GM10248 (cell line): ENCODE measurements around the gene WIZ.

Experiments
- CTCF ChIA-PET: fragments of 300-600 bp; sonication (Branson Sonifier 250); formaldehyde crosslinking; extraction: SDS; loops from one replicate; lab custom pipeline; 2021; ENCODE audit warnings: antibody characterized with exemption; lab: Yijun Ruan, JAX
- POLR2A ChIA-PET: fragments of 350-650 bp; sonication (Branson Sonifier 250); formaldehyde crosslinking; extraction: SDS; loops from one replicate; lab custom pipeline; 2020; ENCODE audit warnings: antibody characterized with exemption; lab: Yijun Ruan, JAX
- DNase-seq: peaks from one replicate; pipeline ENCODE4 v3.0.0; 2012; ENCODE audit errors: extremely low spot score
- TF ChIP-seq, protein P1 (sequence below): IDR thresholded peaks from 2 replicates; pipeline ENCODE4 v1.5.1; 2012; ENCODE audit warnings: mild to moderate bottlenecking, low read depth; ENCODE audit errors: extremely low read depth, missing control alignments, control extremely low read depth

WIZ gene

DNA sequence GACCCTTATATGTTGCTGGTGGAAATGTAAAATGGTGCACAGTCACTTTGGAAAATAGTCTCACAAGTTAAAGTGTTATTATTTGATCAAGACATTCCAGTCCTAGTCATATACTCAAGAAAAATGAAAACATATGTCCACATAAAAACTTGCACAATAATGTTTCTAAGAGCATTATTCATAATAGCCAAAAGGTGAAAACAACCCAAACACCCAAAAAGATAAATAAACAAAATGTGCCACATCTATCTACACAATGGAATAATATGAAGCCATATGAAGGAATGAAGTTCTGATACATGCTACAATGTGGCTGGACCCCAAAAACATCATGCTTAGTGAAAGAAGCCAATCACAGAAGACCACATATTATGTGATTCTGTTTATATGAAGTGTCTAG lies 55.8 kb downstream of the WIZ start:
- no peak for DNase-seq

DNA sequence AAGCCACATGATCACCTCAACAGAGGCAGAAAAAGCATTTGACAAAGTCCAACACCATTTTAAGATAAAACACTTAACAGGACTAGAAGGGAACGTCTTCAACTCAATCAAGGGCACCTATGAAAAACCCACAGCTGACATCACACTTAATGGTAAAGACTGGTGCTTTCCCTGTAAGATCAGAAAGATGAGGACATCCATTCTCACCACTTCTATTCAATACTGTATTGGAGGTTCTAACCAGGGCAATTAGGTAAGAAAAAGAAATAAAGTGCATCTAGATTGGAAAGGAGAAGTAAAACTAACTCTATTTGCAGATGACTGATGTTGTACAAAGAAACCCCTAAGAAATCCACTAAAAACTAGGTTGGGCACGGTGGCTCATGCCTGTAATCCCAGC lies 58.9 kb downstream of the WIZ start:
- DNase-seq = no peak
- CTCF ChIA-PET = interaction anchor here (1.9 kb wide), 1 partner anchor 28 kb away, joined by 5 read pairs; the partner anchor contains the start of gene AKAP8L
- POLR2A ChIA-PET = no interaction called here
- TF ChIP-seq, protein P1, sequence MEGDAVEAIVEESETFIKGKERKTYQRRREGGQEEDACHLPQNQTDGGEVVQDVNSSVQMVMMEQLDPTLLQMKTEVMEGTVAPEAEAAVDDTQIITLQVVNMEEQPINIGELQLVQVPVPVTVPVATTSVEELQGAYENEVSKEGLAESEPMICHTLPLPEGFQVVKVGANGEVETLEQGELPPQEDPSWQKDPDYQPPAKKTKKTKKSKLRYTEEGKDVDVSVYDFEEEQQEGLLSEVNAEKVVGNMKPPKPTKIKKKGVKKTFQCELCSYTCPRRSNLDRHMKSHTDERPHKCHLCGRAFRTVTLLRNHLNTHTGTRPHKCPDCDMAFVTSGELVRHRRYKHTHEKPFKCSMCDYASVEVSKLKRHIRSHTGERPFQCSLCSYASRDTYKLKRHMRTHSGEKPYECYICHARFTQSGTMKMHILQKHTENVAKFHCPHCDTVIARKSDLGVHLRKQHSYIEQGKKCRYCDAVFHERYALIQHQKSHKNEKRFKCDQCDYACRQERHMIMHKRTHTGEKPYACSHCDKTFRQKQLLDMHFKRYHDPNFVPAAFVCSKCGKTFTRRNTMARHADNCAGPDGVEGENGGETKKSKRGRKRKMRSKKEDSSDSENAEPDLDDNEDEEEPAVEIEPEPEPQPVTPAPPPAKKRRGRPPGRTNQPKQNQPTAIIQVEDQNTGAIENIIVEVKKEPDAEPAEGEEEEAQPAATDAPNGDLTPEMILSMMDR = no peak

More for the DNA sequence above, 55.8 kb downstream of the WIZ start:
- ChIA-PET POLR2A (no interaction called here), CTCF (interaction anchor here (1.4 kb wide), 1 partner anchor 25 kb away, joined by 3 read pairs; no protein-coding TSS in a partner anchor)
- TF ChIP-seq, protein P1 = no peak

DNA sequence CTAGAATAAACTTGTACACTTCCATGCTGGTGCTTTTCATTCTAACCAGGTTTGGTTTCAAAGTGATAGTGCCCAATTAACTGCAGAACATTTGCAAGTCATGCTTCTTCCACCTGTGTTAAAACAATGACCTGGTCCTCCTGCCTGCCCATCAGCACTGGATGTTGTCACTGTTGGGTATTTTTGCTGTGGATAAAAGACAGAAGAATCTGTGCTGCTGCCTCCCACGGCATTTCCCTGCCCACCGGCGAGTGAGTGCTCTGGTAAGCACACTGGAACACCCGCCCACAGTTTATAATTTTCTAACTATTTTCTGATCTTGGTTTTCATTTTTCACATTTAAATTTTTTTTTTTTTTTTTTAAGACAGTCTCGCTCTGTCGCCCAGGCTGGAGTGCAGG lies 67.9 kb downstream of the WIZ start:
- ChIA-PET CTCF (no interaction called here), POLR2A (no interaction called here)
- DNase-seq = no peak
- TF ChIP-seq, protein P1 = no peak

DNA sequence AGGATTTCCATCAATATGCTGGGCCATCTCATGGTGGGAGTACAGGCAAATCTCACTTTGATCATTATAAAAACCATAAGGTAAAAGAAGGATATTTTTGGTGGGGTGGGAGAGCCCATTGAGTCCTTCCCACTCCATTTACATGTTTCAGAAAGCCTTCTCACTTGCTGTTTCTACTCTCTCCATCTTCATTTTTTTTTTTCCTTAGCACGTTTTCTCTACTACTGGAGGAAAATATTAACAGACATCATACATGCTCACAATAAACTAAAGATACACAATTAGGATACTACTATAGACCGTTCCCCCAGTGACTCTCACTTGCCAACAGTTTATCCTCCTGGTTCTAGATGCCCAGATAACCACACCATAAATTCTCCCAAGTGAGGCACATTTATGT lies 68.3 kb downstream of the WIZ start:
- CTCF ChIA-PET = no interaction called here
- POLR2A ChIA-PET = no interaction called here
- TF ChIP-seq, protein P1 = no peak
- DNase-seq = no peak

DNA sequence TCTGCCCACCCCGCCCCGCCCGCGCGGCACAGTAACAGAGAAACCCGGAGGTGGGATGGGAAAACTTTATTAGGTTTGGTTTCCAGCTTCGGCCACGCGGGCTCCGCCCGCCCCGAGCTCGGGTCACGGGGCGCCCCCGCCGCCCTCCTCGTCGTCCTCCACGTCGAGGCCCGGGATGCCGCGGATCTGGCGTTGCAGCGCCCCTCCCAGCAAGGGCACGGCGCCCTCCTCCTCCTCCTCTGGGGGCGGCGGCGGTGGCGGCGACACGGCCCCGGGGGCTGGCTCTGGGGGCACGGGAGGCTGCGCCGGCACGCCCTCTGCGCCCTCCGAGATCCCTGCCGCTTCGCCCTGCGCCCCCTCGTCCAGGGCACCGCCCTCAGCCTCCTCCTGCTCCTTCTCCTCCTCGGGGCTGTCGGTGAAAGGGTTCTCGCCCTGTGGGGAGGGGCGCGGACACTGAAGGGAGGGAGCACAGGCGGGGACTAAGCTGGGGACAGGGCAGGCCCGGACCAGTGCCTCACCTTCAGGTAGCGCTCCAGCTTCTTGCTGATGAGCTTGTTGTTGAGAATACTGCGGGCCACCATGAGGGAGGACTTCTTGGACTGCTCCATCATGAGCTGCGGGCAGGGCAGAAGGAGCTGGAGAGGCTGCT lies 69.6 kb downstream of the WIZ start:
- TF ChIP-seq, protein P1 = no peak
- DNase-seq = peak; percentile 61
- ChIA-PET POLR2A (interaction anchor here (0.6 to 3.0 kb wide), 9 partner anchors 10 to 1204 kb away, joined by 3 to 22 read pairs (median 3); partner anchors contain the start of genes AKAP8L and BRD4), CTCF (interaction anchor here (0.6 to 3.0 kb wide), 12 partner anchors 8 to 177 kb away, joined by 3 to 15 read pairs (median 3); partner anchors contain the start of gene AKAP8L)

DNA sequence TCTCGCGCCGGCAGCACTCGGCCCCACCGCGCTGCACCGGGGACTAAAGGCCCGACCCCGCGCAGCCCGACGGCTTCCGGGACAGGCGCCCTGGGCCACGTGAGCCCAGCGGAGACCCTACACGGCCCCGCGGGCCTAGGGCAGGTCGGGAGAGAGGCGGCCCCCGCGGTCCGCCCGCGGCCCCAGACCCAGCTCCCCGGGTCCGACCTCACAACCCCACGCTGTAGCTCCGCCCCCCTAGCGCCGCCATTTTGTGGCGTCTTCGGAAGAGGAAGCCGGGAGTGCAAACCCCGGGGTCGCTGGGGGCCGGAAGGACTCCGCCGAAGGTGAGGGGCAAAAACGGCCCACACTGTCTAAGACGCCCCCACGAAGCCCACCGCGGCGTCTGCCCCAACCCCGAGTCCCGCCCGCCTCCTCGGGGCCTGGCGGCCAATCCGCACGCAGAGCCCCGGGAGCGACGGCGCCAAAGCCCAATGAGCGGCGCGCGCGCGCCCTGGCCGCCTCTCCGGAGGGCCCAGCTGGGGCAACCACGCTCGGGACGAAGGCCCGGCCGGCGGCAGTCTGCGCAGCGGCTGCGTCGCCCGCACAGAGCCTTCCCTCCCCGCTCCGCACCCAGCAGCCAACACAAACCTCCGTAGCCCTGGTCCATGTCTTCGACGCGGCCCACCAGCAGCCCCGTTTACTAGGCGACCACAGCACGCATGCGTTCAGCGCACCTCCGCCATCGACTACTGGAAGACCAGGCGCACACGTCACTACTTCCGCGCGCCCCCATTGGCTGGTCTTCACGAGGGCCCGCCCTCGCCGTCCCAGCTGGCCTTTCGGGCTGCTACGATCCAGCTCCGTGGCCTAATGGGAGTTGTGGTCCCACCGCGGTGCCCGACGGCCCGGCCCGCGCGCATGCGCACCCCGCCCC lies 70.4 kb downstream of the WIZ start, which contains the start of gene AKAP8:
Gene AKAP8 (minus strand): TSS at position 705 of the 916 bp plus-strand sequence. CDS start 56 bp downstream, at position 649.
- TF ChIP-seq, protein P1 = no peak
- ChIA-PET CTCF (interaction anchor here (0.8 to 3.0 kb wide), 11 partner anchors 9 to 177 kb away, joined by 3 to 15 read pairs (median 3); partner anchors contain the start of gene AKAP8L), POLR2A (interaction anchor here (0.6 to 3.0 kb wide), 9 partner anchors 9 to 1205 kb away, joined by 3 to 22 read pairs (median 3); partner anchors contain the start of genes AKAP8L and BRD4)
- DNase-seq = peak; percentile 99
